Activated naive CD4-positive, alpha-beta T cell treated with anti-CD3 and anti-CD28 coated beads for 36 hours (primary cell): ENCODE results near the gene PARP1. TPM values are rescaled to one million over a fixed set of nuclear protein-coding genes. Genes with fewer than 3 reads are reported as not detected.
"Not testable (repeated sequence)": the region's sequence is repeated elsewhere in the genome, so short reads cannot be mapped to it uniquely, and the experiment has no call there.

Experiments used
- CTCF ChIA-PET: fragments of 350-600 bp; sonication (Branson Sonifier 250); formaldehyde crosslinking; loops from one replicate; lab custom pipeline; 2021; ENCODE audit warnings: antibody characterized with exemption; lab: Charles Lee
- DNase-seq: peaks from one replicate; pipeline ENCODE4 v3.0.0-alpha.2; 2020
- H3K27ac Mint-ChIP-seq: one replicate; pipeline ENCODE4 v1.8.0; 2021; ENCODE audit warnings: mild to moderate bottlenecking, mixed read lengths
- H3K27me3 Mint-ChIP-seq: one replicate; pipeline ENCODE4 v1.8.0; 2021; ENCODE audit warnings: low read depth, mixed read lengths
- H3K36me3 Mint-ChIP-seq: one replicate; pipeline ENCODE4 v1.8.0; 2021; ENCODE audit warnings: low read depth, mixed read lengths
- H3K4me1 Mint-ChIP-seq: one replicate; pipeline ENCODE4 v1.8.0; 2021; ENCODE audit warnings: low read depth, mixed read lengths
- H3K4me3 Mint-ChIP-seq: one replicate; pipeline ENCODE4 v1.8.0; 2021; ENCODE audit warnings: mild to moderate bottlenecking, moderate library complexity, mixed read lengths
- H3K9me3 Mint-ChIP-seq: one replicate; pipeline ENCODE4 v1.8.0; 2021; ENCODE audit warnings: mixed read lengths
- intact Hi-C: fragments of 100-400 bp; cut with micrococcal nuclease; formaldehyde crosslinking; loops from one replicate; pipeline ENCODE4 v1.15.1; 2023
- total RNA-seq, 2 experiments: library from RNA; stranded (reverse); gene quantifications; one replicate each; pipeline ENCODE4 v1.2.3, GENCODE V29; 2021

Gene PARP1
- total RNA-seq, 2 experiments from 2014 or later = 265 to 273 TPM

DNA sequence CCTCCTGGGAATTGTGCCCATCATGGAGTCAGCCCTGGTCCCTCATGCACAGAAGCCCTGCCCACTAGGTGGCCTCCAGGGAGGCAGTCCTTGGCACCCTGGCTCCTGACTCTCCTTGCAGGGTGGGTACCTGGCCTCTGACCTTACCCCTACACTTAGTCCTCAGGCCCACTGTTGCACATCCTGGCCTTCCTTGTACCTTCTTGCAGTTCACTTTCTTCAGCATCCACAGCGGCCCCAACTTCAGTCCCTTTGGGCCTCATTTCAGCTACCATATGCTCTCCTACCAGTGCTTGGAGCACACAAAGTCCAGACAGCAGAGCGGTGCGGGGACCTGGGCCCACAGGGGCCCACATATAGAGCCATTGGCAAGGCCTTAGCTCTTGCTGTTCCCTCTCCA, 19.2 kb upstream of the PARP1 start:
- no peaks in the 10 kb centered on the region for H3K27me3 Mint-ChIP-seq
- no peak overlapping the region for H3K4me3 Mint-ChIP-seq
- H3K27ac Mint-ChIP-seq = no peak overlapping the region
- no peaks in the 10 kb centered on the region for H3K9me3 Mint-ChIP-seq
- no peak for DNase-seq
- peaks cover 14% of the 10 kb centered on the region for H3K4me1 Mint-ChIP-seq
- intact Hi-C loops = no loop called here
- no peaks in the 10 kb centered on the region for H3K36me3 Mint-ChIP-seq
- CTCF ChIA-PET = no interaction called here

DNA sequence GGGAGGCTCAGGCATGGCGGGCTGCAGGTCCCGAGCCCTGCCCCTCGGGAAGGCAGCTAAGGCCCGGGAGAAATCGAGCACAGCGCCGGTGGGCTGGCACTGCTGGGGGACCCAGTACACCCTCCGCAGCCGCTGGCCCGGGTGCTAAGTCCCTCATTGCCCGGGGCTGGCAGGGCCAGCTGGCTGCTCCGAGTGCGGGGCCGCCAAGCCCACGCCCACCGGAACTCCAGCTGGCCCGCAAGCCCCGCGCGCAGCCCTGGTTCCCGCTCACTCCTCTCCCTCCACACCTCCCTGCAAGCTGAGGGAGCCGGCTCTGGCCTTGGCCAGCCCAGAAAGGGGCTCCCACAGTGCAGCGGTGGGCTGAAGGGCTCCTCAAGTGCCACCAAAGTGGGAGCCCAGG, 18.5 kb upstream of the PARP1 start:
- peaks cover 14% of the 10 kb centered on the region for H3K4me1 Mint-ChIP-seq
- DNase-seq, intact Hi-C loops, H3K4me3 Mint-ChIP-seq, H3K9me3 Mint-ChIP-seq, H3K27me3 Mint-ChIP-seq, H3K27ac Mint-ChIP-seq, H3K36me3 Mint-ChIP-seq: not testable (repeated sequence)
- CTCF ChIA-PET = interaction anchor here (0.6 to 2.9 kb wide), 4 partner anchors 18 to 1011 kb away, joined by 3 to 12 read pairs (median 3); partner anchors contain the start of gene PARP1

DNA sequence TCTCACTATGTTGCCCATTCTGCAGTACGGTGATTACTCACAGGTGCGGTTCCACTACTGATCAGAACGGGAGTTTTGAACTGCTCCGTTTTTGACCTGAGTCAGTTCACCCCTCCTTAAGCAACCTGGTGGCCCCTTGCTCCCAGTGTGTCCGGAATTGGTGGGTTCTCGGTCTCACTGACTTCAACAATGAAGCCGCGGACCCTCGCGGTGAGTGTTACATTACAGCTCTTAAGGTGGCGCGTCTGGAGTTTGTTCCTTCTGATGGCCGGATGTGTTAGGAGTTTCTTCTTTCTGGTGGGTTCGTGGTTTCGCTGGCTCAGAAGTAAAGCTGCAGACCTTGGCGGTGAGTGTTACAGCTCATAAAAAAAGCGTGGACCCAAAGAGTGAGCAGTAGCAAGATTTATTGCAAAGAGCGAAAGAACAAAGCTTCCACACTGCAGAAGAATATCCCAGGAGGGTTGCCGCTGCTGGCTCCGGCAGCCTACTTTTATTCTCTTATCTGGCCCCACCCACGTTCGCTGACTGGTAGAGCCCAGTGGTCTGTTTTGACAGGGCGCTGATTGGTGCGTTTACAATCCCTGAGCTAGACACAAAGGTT, 17.6 kb upstream of the PARP1 start:
- Mint-ChIP-seq H3K4me3 (peak overlapping the region; percentile 64), H3K27ac (peak overlapping the region; percentile 14), H3K36me3 (no peaks in the 10 kb centered on the region), H3K27me3 (no peaks in the 10 kb centered on the region), H3K9me3 (no peaks in the 10 kb centered on the region), H3K4me1 (peaks cover 14% of the 10 kb centered on the region)
- CTCF ChIA-PET = interaction anchor here (0.6 to 2.9 kb wide), 9 partner anchors 11 to 1012 kb away, joined by 3 to 12 read pairs (median 3); partner anchors contain the start of genes PARP1 and STUM
- peak; percentile 50 for DNase-seq
- intact Hi-C loops = loop anchor here (1.0 to 2.0 kb wide), 4 partner anchors 17 to 121 kb away; partner anchors contain the start of gene PARP1

DNA sequence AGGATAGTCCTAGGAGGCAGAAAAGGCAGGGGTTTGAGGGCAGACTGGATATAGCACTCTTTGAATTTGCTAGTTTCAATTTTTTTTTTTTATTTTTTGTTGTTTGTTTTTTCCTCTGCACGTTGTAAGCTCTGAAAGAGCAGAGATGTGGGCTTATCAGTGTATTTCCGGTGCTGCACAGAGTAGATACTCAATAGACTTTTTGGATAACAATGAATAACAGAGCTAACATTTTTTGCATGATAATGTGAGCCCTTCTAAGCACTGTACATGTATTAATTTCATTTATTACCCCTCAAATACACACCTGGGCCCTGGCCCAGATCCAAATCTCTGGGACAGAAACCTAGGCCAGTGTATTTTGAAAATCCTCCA, 17.1 kb upstream of the PARP1 start:
- Mint-ChIP-seq H3K27me3 (no peaks in the 10 kb centered on the region), H3K27ac (no peak overlapping the region), H3K4me3 (no peak overlapping the region), H3K4me1 (peaks cover 14% of the 10 kb centered on the region), H3K36me3 (no peaks in the 10 kb centered on the region), H3K9me3 (no peaks in the 10 kb centered on the region)
- intact Hi-C loops = loop anchor here (1.0 to 2.0 kb wide), 4 partner anchors 17 to 122 kb away; partner anchors contain the start of gene PARP1
- CTCF ChIA-PET = interaction anchor here (0.7 to 2.9 kb wide), 9 partner anchors 11 to 1012 kb away, joined by 3 to 12 read pairs (median 3); partner anchors contain the start of genes PARP1 and STUM
- no peak for DNase-seq

DNA sequence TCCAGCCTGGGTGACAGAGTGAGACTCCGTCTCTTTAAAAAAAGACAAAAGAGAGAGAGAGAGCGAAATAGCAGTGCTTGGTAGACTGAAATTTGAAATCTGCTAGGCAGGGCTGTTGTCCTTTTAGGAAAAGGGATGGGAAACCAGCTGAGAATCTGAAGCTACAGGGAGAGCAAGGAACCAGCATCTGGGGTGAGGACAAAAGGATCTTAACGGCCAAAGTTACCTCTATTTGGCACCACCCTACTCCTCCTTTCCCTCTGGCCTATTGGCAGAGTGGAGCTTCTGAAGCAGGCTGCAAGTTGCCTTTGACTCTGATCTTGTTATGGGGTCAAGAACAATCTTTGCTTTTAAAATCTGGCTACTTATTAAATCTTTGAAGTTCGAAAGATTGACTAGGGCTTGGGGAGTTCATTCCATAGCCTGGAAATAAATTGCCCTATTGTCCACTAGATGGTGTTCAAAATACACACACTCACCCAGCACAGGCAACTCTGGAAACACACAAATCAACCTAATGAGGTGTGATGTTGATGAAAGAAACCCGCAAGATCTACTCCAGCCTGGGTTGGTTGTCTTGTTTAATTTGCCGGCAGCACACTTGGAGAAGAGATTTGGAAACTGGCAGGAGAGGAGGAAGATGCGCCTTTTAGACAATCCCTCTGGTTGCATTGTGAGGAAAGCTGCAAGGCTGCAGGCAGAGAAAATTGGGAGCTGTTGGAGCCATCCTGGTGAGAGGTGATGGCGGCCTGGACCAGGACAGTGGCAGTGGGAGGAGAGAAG, 16.5 kb upstream of the PARP1 start:
- DNase-seq = peak; percentile 26
- intact Hi-C loops = loop anchor here (1.0 to 2.0 kb wide), 5 partner anchors 16 to 184 kb away; partner anchors contain the start of gene PARP1
- H3K27me3 Mint-ChIP-seq = no peaks in the 10 kb centered on the region
- peaks cover 14% of the 10 kb centered on the region for H3K4me1 Mint-ChIP-seq
- no peak overlapping the region for H3K4me3 Mint-ChIP-seq
- H3K27ac Mint-ChIP-seq = no peak overlapping the region
- no peaks in the 10 kb centered on the region for H3K9me3 Mint-ChIP-seq
- no peaks in the 10 kb centered on the region for H3K36me3 Mint-ChIP-seq
- CTCF ChIA-PET = interaction anchor here (0.6 to 2.9 kb wide), 9 partner anchors 11 to 1013 kb away, joined by 3 to 12 read pairs (median 3); partner anchors contain the start of genes PARP1 and STUM

DNA sequence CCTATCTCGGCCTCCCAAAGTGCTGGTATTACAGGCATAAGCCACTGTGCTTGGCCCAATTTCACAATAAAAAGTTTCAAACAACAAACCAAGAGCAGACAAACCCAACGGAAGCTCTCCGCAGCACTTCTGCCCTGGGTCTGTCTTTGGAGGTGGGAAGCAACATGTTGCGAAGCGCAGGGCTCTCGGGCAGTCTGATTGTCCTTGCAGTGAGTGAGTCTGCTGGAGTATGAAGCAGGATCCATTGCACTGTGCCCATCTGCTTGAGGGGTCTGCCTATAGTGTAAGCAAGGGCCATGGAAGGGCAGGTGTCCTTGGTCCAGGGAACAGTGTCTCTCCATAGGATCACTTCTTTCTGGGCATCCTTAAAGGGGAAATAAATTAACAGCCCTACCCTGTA, 14.6 kb upstream of the PARP1 start:
- intact Hi-C loops = no loop called here
- H3K4me3 Mint-ChIP-seq = no peak overlapping the region
- no peaks in the 10 kb centered on the region for H3K36me3 Mint-ChIP-seq
- peaks cover 10% of the 10 kb centered on the region for H3K4me1 Mint-ChIP-seq
- DNase-seq = no peak
- H3K9me3 Mint-ChIP-seq = no peaks in the 10 kb centered on the region
- H3K27me3 Mint-ChIP-seq = no peaks in the 10 kb centered on the region
- no peak overlapping the region for H3K27ac Mint-ChIP-seq
- CTCF ChIA-PET = interaction anchor here (1.0 kb wide), 1 partner anchor 186 kb away, joined by 4 read pairs; no protein-coding TSS in a partner anchor

DNA sequence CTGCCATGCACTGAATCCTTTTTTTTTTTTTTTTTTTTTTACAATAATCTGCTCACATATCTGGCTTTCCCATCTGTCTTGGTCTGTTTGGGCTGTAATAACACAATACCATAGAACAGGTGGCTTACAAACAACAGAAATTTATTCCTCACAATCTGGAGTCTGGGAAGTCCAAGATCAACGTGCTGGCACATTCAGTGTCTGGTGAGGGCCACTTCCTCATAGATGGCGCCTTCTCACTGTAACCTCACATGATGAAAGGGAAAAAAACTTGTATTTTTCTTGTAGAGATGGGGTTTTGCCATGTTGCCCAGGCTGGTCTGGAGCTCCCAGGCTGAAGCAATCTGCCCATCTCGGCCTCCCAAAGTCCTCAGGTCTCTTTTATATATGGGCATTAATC, 13.0 kb upstream of the PARP1 start:
- DNase-seq = no peak
- intact Hi-C loops = no loop called here
- H3K27ac Mint-ChIP-seq = no peak overlapping the region
- H3K36me3 Mint-ChIP-seq = no peaks in the 10 kb centered on the region
- no peak overlapping the region for H3K4me3 Mint-ChIP-seq
- CTCF ChIA-PET = interaction anchor here (0.6 to 1.8 kb wide), 3 partner anchors 13 to 188 kb away, joined by 5 to 10 read pairs (median 6); partner anchors contain the start of gene PARP1
- H3K27me3 Mint-ChIP-seq = no peaks in the 10 kb centered on the region
- no peaks in the 10 kb centered on the region for H3K9me3 Mint-ChIP-seq
- peaks cover 5% of the 10 kb centered on the region for H3K4me1 Mint-ChIP-seq

DNA sequence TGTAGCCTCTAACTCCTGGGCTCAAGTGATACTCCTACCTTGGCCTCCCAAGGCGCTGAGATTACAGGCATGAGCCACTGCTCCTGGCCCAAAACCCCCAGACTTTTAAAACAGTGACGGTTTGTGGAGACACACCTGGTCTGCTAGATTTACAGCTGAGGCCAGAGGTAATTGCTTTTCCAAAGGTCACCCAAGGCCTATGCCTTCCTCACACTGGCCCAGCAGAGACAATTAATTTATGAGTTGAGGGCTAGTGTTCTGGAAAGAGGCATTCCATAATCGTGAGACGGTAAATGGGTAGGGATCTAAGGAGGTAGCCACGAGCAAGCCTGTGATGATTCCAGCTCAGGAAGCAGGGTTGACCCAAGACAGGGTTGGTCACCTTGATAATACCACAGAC, 12.4 kb upstream of the PARP1 start:
- intact Hi-C loops = no loop called here
- no peaks in the 10 kb centered on the region for H3K4me1 Mint-ChIP-seq
- H3K9me3 Mint-ChIP-seq = no peaks in the 10 kb centered on the region
- no peak for DNase-seq
- no peaks in the 10 kb centered on the region for H3K27me3 Mint-ChIP-seq
- H3K27ac Mint-ChIP-seq = no peak overlapping the region
- no peaks in the 10 kb centered on the region for H3K36me3 Mint-ChIP-seq
- H3K4me3 Mint-ChIP-seq = no peak overlapping the region
- CTCF ChIA-PET = interaction anchor here (1.5 to 1.8 kb wide), 2 partner anchors 12 to 188 kb away, joined by 6 to 10 read pairs; partner anchors contain the start of gene PARP1

DNA sequence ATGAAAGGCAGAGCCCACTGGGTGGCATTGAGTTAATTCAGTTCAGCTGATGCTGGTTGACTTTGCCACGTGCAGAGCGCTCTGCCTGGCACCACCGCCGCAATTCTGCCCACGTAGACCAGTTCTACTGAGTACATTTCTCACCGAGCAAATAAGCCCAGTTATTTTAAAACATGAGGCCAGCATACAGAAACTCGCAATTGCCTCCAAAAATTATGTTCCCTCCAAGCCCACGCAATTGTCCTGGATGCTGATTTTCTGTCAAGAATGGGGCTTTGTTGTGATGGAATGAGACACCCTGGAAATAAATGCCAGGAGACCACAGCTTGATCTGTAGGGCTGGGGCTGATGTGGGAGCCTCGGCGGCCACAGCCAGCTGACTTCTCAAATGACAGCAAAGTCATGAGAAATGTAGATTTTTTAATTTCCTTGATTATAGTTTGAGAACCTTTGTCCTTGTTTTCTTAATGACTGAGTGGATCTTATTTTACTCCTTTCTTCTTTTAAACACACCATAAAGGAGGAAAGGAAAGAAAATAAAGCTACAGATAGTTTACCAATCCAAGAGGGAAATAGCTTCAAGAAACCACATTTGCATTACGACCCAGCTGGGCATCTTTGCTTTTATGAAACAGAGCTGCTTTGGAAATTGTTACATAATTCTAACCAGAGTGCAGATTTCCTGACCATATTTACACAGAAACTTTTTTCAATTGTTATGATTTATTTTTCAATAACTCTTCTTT, 11.6 kb upstream of the PARP1 start:
- H3K4me3 Mint-ChIP-seq = no peak overlapping the region
- no peaks in the 10 kb centered on the region for H3K27me3 Mint-ChIP-seq
- no peaks in the 10 kb centered on the region for H3K4me1 Mint-ChIP-seq
- H3K27ac Mint-ChIP-seq = no peak overlapping the region
- CTCF ChIA-PET = interaction anchor here (0.6 to 1.8 kb wide), 3 partner anchors 12 to 189 kb away, joined by 3 to 10 read pairs (median 6); partner anchors contain the start of gene PARP1
- no peak for DNase-seq
- H3K9me3 Mint-ChIP-seq = no peaks in the 10 kb centered on the region
- intact Hi-C loops = no loop called here
- H3K36me3 Mint-ChIP-seq = no peaks in the 10 kb centered on the region

DNA sequence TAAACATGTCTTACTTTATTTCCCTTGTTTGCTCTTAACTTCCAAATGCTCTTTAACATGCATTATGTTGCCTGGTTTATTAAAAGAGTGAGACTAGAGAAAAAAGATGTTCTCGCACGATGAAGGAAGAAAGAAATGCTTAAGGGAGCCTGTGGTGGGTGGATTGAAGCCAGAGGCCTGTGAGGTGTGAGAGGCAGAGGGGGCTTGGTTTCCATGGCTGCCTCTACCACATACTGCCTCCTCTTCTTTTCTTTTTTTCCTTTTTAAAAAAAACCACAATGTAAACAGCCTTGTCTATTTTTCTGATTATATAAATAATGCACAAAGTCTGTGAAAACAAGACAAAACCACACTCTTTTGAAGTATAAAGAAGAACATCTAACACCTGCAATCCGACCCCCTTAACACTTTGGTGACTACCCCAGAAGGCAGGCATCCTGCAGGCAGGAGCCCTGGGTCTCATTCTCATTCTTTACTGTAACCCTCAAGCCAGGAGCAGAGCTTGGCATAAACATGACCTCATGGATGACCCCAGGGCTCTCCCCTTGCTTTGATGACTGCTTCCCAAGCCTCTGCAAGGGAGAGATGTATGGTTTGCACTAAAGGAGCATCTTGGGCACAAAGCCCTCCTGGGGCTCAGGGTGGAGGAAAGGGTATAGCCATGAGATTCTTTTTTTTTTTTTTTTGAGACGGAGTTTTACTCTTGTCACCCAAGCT, 10.1 kb upstream of the PARP1 start:
- Mint-ChIP-seq H3K9me3 (no peaks in the 10 kb centered on the region), H3K27ac (no peak overlapping the region), H3K27me3 (no peaks in the 10 kb centered on the region), H3K4me3 (no peak overlapping the region), H3K4me1 (no peaks in the 10 kb centered on the region), H3K36me3 (no peaks in the 10 kb centered on the region)
- CTCF ChIA-PET = interaction anchor here (0.7 to 0.9 kb wide), 2 partner anchors 10 to 86 kb away, joined by 3 to 4 read pairs; partner anchors contain the start of gene PARP1
- no peak for DNase-seq
- intact Hi-C loops = no loop called here

DNA sequence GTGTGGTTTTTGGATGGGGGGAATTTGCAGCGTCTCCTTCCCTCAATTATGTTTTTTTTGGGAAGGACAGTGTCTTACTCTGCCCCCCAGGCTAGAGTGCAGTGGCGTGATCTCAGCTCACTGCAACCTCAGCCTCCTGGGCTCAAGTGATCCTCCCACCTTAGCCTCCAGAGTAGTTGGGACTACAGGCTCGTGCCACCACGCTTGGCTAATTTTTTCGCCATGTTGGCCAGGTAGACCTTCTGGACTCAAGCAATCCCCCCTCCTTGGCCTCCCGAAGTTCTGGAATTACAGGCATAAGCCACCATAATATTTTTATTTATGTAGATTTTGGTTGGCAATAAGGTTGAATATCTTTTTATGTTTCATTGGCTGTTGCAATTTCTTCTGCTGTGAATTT, 9.5 kb upstream of the PARP1 start:
- Mint-ChIP-seq H3K9me3 (no peaks in the 10 kb centered on the region), H3K4me3 (no peak overlapping the region), H3K27me3 (no peaks in the 10 kb centered on the region), H3K27ac (no peak overlapping the region), H3K36me3 (no peaks in the 10 kb centered on the region), H3K4me1 (no peaks in the 10 kb centered on the region)
- CTCF ChIA-PET = no interaction called here
- intact Hi-C loops = no loop called here
- DNase-seq = no peak
